Astrocyte (in vitro differentiated cells and primary cell): ENCODE results near the gene SCN1B.

Experiments
- CTCF ChIP-seq: IDR thresholded peaks from 2 replicates; pipeline ENCODE4 v1.5.1; 2011; ENCODE audit warnings: low read depth, mild to moderate bottlenecking, inconsistent platforms, low read length, moderate library complexity; ENCODE audit not compliant: insufficient read depth
- EZH2 ChIP-seq: IDR thresholded peaks from 2 replicates; pipeline ENCODE4 v1.6.1; 2012; ENCODE audit warnings: mild to moderate bottlenecking, low read length, inconsistent platforms; ENCODE audit not compliant: insufficient read depth

- no peak for TF ChIP-seq CTCF
- no peak for TF ChIP-seq EZH2
These were observed 50.9 kb downstream of the SCN1B start for GRCh38 chr19:35081201-35081600.
